Esophagus muscularis mucosa (tissue), 4 donors: Measurements from ENCODE around the gene DXO. TPM values are rescaled to one million over a fixed set of nuclear protein-coding genes. Genes with fewer than 3 reads are reported as not detected.
"Not testable (repeated sequence)": the region's sequence is repeated elsewhere in the genome, so short reads cannot be mapped to it uniquely, and the experiment has no call there.

ENCODE experiments used
- DNase-seq: peaks from one replicate; pipeline ENCODE4 v3.0.0-alpha.2; 2017; ENCODE audit errors: extremely low spot score
- H3K27ac ChIP-seq, 4 donors: fragments of 200-600 bp; sonication (generic); replicated peaks in 1 of 4; 1 replicate in 3 of 4; 2 replicates in 1 of 4; pipeline ENCODE4 v1.5.1; 2016 to 2019; ENCODE audit warnings: mild to moderate bottlenecking in 1 of 4
- H3K27me3 ChIP-seq, 4 donors: fragments of 200-600 bp; sonication (generic); one replicate each; pipeline versions ENCODE4 v1.5.1 to v1.6.0; 2016 to 2019
- H3K36me3 ChIP-seq, 4 donors: fragments of 200-600 bp; sonication (generic); one replicate each; pipeline ENCODE4 v1.5.1; 2016 to 2019
- H3K4me1 ChIP-seq, 4 donors: fragments of 200-600 bp; sonication (generic); one replicate each; pipeline ENCODE4 v1.5.1; 2016 to 2019
- H3K4me3 ChIP-seq, 4 donors: fragments of 200-600 bp; sonication (generic); 1 replicate in 2 of 4; 2 replicates in 2 of 4; pipeline ENCODE4 v1.5.1; 2016 to 2019; ENCODE audit warnings: mild to moderate bottlenecking in 4 of 4, moderate library complexity in 1 of 4
- H3K9me3 ChIP-seq, 4 donors: fragments of 200-600 bp; sonication (generic); 1 replicate in 3 of 4; 2 replicates in 1 of 4; pipeline ENCODE4 v1.5.1; 2016 to 2019
- WGBS: methylation state at CpG from one replicate; pipeline ENCODE4 v1.1.5; 2018; 5-methylcytosine and 5-hydroxymethylcytosine counted together
- intact Hi-C: fragments of 100-400 bp; cut with DNase I; formaldehyde crosslinking; loops from one replicate; pipeline ENCODE4 v1.15.1; 2023
- total RNA-seq, 4 donors: library from RNA; depleted of rRNA; stranded (reverse); fragments of >200 nt; gene quantifications; one replicate each; pipeline versions ENCODE4 v1.1.0 to v1.2.1, GENCODE V29; 2016

DXO gene
- total RNA-seq, 4 donors from 2014 or later: 12.9 to 18.4 (median 15.9) TPM

- H3K4me1 ChIP-seq, H3K27ac ChIP-seq, intact Hi-C loops, DNase-seq, H3K4me3 ChIP-seq, H3K27me3 ChIP-seq, H3K36me3 ChIP-seq, H3K9me3 ChIP-seq: not testable (repeated sequence)
- WGBS: 83% methylated on average over 9 of the region's 13 CpGs
Observed at GRCh38 chr6:32004864-32005537, 33.1 kb upstream of the DXO start.

GRCh38 chr6:32004393-32004792, 32.5 kb upstream of the DXO start:
- 72% methylated on average over 4 of the region's 4 CpGs for WGBS
- DNase-seq, H3K27ac ChIP-seq, H3K4me1 ChIP-seq, H3K36me3 ChIP-seq, intact Hi-C loops, H3K27me3 ChIP-seq, H3K9me3 ChIP-seq, H3K4me3 ChIP-seq: not testable (repeated sequence)

- intact Hi-C loops, H3K9me3 ChIP-seq, H3K36me3 ChIP-seq, H3K27ac ChIP-seq, H3K4me3 ChIP-seq, H3K4me1 ChIP-seq, DNase-seq, H3K27me3 ChIP-seq: not testable (repeated sequence)
- WGBS: no CpG with 5 or more reads among the region's 7 CpGs
Observed at GRCh38 chr6:32003301-32003700, 31.4 kb upstream of the DXO start.

- intact Hi-C loops, H3K27me3 ChIP-seq, H3K4me1 ChIP-seq, H3K36me3 ChIP-seq, DNase-seq, H3K27ac ChIP-seq, H3K9me3 ChIP-seq, H3K4me3 ChIP-seq: not testable (repeated sequence)
- no CpG with 5 or more reads among the region's 15 CpGs for WGBS
Observed at GRCh38 chr6:32002546-32003268, 30.8 kb upstream of the DXO start.

GRCh38 chr6:31996385-31996784, 24.4 kb upstream of the DXO start:
- H3K36me3 ChIP-seq, H3K4me3 ChIP-seq, H3K27me3 ChIP-seq, H3K4me1 ChIP-seq, H3K27ac ChIP-seq, DNase-seq, H3K9me3 ChIP-seq, intact Hi-C loops: not testable (repeated sequence)
- no CpG with 5 or more reads among the region's 6 CpGs for WGBS

GRCh38 chr6:31994421-31994820, 22.5 kb upstream of the DXO start:
- H3K4me3 ChIP-seq, H3K27me3 ChIP-seq, DNase-seq, H3K27ac ChIP-seq, H3K36me3 ChIP-seq, H3K4me1 ChIP-seq, intact Hi-C loops, H3K9me3 ChIP-seq: not testable (repeated sequence)
- no CpG with 5 or more reads among the region's 14 CpGs for WGBS

GRCh38 chr6:31989363-31989762, 17.4 kb upstream of the DXO start:
- H3K27me3 ChIP-seq, DNase-seq, H3K4me1 ChIP-seq, intact Hi-C loops, H3K36me3 ChIP-seq, H3K27ac ChIP-seq, H3K9me3 ChIP-seq, H3K4me3 ChIP-seq: not testable (repeated sequence)
- WGBS: no CpG with 5 or more reads among the region's 10 CpGs

- H3K27ac ChIP-seq, H3K9me3 ChIP-seq, H3K27me3 ChIP-seq, intact Hi-C loops, H3K4me3 ChIP-seq, DNase-seq: not testable (repeated sequence)
- no CpG with 5 or more reads among the region's 7 CpGs for WGBS
- Histone ChIP-seq H3K4me1 (peaks cover 0 to 13% (median 0%) of the 10 kb centered on the region in 4 donors), H3K36me3 (peaks cover 0 to 22% (median 13%) of the 10 kb centered on the region in 4 donors)
Observed at GRCh38 chr6:31981744-31982143, 9.8 kb upstream of the DXO start, which contains the start of gene C4A. C4A (plus strand) TSS chr6:31982057; CDS start chr6:31982108, 51 bp downstream.

GRCh38 chr6:31980998-31981397, 9.1 kb upstream of the DXO start:
- peaks cover 0 to 13% (median 0%) of the 10 kb centered on the region in 4 donors for H3K4me1 ChIP-seq
- intact Hi-C loops, H3K27ac ChIP-seq, DNase-seq, H3K4me3 ChIP-seq, H3K9me3 ChIP-seq, H3K27me3 ChIP-seq: not testable (repeated sequence)
- H3K36me3 ChIP-seq: peaks cover 0 to 27% (median 13%) of the 10 kb centered on the region in 4 donors
- WGBS: no CpG with 5 or more reads among the region's 5 CpGs

GRCh38 chr6:31980195-31980876, 8.4 kb upstream of the DXO start:
- H3K27me3 ChIP-seq, H3K27ac ChIP-seq, DNase-seq, H3K4me3 ChIP-seq, H3K9me3 ChIP-seq, intact Hi-C loops: not testable (repeated sequence)
- WGBS: 79% methylated on average over 8 of the region's 13 CpGs
- Histone ChIP-seq H3K36me3 (peaks cover 0 to 27% (median 13%) of the 10 kb centered on the region in 4 donors), H3K4me1 (peaks cover 0 to 13% (median 0%) of the 10 kb centered on the region in 4 donors)
